SK-N-SH treated with all-trans-retinoic acid at 6 μM for 48 hours (cell line): Measurements from ENCODE around the gene FBXL16.

Source experiments
- ARNTL ChIP-seq: fragments of 450-650 bp; formaldehyde crosslinking; IDR thresholded peaks from 2 replicates; pipeline ENCODE4 v1.5.0; 2020; ENCODE audit warnings: low read depth, mild to moderate bottlenecking, moderate library complexity, borderline replicate concordance
- GLIS3 ChIP-seq: fragments of 250-450 bp; sonication (Bioruptor Pico); IDR thresholded peaks from 2 replicates; pipeline ENCODE4 v1.5.0; 2020; ENCODE audit warnings: mild to moderate bottlenecking, moderate library complexity
- ISL1 ChIP-seq: fragments of 250-450 bp; sonication (Bioruptor Pico); IDR thresholded peaks from 2 replicates; pipeline ENCODE4 v2.1.2; 2022; ENCODE audit warnings: mild to moderate bottlenecking, moderate library complexity
- RARB ChIP-seq: fragments of 250-450 bp; sonication (Bioruptor Pico); IDR thresholded peaks from 2 replicates; pipeline ENCODE4 v1.8.0; 2021; ENCODE audit warnings: mild to moderate bottlenecking, moderate library complexity
- ZC3H10 ChIP-seq: fragments of 250-450 bp; sonication (Bioruptor Pico); IDR thresholded peaks from 2 replicates; pipeline ENCODE4 v1.5.1; 2021; ENCODE audit warnings: mild to moderate bottlenecking, moderate library complexity
- ZFP3 ChIP-seq: fragments of 250-450 bp; sonication (Bioruptor Pico); IDR thresholded peaks from 2 replicates; pipeline ENCODE4 v1.5.0; 2020; ENCODE audit warnings: mild to moderate bottlenecking, moderate library complexity
- TF ChIP-seq, protein P1 (sequence below): fragments of 250-450 bp; sonication (Bioruptor Pico); IDR thresholded peaks from 2 replicates; pipeline ENCODE4 v1.5.1; 2021; ENCODE audit warnings: mild to moderate bottlenecking, moderate library complexity

DNA sequence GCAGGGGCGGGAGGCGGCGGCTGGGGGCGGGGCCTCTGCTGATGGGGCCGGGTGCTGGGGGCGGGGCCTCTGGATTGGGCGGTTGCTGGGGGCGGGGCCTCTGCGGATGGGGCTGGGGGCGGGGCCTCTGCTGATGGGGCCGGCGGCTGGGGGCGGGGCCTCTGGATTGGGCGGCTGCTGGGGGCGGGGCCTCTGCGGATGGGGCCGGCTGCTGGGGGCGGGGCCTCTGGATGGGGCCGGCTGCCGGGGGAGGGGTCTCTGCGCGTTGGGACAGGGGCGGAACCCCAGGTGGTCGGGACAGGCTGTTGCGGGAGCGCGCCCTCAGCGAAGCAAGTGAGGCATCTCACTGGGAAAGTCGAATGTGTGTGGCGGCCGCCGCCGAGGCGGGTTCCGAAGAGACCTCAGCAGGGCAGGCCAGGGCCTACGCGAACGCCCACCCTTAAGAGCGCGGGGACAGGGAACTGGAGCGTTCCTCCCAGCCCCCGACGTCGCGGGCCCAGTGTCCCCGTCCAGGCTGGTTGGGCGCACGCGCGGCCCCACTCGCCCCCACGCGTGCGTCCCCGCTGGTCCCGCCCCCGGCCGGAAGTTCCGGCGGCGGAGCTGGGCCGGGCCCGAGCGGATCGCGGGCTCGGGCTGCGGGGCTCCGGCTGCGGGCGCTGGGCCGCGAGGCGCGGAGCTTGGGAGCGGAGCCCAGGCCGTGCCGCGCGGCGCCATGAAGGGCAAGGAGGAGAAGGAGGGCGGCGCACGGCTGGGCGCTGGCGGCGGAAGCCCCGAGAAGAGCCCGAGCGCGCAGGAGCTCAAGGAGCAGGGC is 25.6 kb downstream of the FBXL16 start, which contains the start of gene STUB1:
- TF ChIP-seq ZFP3 (no peak), ZC3H10 (CRISPR knock-in tag) (no peak), ISL1 (no peak), GLIS3 (CRISPR knock-in tag) (no peak), RARB (CRISPR knock-in tag) (no peak), ARNTL (no peak)
- TF ChIP-seq, protein P1, sequence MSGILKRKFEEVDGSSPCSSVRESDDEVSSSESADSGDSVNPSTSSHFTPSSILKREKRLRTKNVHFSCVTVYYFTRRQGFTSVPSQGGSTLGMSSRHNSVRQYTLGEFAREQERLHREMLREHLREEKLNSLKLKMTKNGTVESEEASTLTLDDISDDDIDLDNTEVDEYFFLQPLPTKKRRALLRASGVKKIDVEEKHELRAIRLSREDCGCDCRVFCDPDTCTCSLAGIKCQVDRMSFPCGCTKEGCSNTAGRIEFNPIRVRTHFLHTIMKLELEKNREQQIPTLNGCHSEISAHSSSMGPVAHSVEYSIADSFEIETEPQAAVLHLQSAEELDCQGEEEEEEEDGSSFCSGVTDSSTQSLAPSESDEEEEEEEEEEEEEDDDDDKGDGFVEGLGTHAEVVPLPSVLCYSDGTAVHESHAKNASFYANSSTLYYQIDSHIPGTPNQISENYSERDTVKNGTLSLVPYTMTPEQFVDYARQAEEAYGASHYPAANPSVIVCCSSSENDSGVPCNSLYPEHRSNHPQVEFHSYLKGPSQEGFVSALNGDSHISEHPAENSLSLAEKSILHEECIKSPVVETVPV (CRISPR knock-in tag) = no peak
